GM19438 (cell line): Measurements from ENCODE around the gene RASSF7.

Experiments used
- ATAC-seq: cut with Tn5 transposase; IDR thresholded peaks from one replicate; pipeline ENCODE4 v1.9.1; 2021; ENCODE audit warnings: low read depth; ENCODE audit not compliant: unreplicated experiment

RASSF7 gene

DNA sequence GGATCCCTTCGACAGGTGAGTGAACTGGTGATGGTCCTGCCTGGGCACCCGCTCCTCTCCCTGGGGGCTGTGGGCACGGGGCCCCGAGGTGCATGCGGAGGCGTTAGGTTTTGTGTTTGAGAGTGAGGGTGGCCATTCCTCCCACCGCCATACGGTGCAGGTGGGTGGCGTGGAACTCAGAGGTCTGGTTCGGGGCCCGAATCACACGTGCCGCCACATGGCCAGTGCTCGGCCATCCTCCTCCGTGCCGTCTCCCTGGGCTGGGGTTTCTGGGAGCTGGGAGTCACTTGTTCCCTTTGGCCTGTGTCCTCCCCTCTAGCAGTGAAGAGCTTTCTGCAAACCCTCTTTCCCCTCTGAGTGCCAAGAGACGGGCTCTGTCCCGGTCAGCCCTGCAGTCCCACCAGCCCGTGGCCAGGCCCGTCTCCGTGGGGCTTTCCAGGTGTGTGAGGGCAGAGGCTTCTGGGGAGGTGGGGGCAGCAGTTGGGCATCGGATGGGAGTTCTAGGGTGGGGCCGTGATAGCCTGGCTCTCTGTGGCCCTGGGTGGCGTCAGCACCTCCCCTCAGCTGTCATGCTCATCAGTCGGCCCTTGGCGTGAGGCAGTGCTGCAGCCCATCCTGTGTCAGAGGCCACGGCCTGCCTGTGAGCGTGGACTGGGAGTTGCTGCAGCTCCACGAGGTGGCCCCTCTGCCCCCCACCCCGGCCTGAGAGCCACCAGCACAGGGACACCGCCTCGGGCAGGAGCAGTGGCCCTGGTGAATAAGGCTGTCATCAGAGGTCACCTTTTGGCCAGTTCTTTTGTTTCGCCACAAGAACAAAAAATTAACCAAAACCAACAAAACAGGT is 44.7 kb downstream of the RASSF7 start:
- ATAC-seq: no peak

DNA sequence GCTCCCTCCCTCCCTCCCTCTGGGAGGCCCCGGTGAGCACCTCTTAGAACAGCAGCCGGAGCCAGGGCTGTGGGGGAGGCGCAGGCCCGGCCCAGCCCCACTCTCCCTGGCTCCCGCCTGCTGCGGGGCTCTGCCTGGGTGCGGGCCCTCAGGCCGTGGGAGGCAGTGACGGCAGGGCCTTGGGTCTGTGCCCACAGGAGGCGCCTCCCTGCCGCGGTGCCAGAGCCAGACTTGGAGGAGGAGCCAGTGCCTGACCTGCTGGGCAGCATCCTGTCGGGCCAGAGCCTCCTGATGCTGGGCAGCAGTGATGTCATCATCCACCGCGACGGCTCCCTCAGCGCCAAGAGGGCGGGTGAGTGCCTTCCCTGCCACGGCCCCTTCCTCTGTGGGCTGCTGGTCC is 45.5 kb downstream of the RASSF7 start:
- ATAC-seq: no peak

DNA sequence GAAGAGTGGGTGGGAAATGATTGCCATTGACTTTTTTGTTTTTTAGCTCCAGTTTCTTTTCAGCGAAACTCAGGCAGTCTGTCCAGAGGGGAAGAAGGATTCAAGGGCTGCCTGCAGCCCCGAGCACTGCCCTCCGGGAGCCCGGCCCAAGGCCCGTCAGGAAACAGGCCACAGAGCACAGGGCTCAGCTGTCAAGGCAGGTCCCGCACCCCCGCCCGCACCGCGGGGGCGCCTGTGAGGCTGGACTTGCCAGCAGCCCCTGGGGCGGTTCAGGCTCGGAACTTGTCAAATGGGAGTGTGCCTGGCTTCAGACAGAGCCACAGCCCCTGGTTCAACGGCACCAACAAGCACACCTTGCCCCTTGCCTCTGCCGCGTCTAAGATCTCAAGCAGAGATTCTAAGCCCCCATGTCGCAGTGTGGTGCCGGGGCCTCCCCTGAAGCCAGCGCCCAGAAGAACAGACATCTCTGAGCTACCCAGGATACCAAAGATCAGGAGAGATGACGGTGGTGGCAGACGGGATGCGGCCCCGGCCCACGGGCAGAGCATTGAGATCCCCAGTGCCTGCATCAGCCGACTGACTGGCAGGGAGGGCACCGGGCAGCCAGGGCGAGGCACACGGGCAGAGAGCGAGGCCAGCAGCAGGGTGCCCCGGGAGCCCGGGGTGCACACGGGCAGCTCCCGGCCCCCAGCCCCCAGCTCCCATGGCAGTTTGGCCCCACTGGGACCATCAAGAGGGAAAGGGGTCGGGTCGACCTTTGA is 46.4 kb downstream of the RASSF7 start:
- no peak for ATAC-seq

DNA sequence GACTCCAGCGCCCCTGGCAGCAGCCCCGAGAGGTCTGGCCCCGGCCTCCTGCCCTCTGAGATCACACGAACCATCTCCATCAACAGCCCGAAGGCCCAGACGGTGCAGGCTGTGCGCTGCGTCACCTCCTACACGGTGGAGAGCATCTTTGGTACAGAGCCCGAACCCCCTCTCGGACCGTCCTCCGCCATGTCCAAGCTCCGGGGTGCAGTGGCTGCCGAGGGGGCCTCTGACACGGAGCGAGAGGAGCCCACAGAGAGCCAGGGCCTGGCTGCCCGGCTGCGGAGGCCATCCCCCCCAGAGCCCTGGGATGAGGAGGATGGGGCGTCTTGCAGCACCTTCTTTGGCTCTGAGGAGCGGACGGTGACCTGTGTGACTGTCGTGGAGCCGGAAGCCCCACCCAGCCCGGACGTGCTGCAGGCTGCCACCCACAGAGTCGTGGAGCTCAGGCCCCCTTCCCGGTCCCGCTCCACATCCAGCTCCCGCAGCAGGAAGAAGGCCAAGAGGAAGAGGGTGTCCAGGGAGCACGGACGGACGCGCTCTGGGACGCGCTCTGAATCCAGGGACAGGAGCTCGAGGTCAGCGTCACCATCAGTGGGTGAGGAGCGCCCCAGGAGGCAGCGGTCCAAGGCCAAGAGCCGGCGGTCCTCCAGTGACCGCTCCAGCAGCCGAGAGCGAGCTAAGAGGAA is 47.3 kb downstream of the RASSF7 start:
- ATAC-seq: no peak

DNA sequence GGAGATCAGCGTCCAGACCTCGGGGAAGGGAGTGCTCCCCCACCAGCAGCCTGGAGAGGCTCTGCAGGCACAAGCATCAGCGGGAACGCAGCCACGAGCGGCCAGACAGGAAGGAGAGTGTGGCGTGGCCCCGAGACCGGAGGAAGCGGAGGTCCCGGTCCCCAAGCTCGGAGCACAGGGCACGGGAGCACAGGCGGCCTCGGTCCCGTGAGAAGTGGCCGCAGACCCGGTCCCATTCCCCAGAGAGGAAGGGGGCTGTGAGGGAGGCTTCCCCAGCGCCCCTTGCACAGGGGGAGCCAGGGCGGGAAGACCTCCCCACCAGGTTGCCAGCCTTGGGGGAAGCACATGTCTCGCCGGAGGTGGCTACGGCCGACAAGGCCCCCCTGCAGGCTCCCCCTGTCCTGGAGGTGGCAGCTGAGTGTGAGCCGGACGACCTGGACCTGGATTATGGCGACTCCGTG is 48.1 kb downstream of the RASSF7 start:
- ATAC-seq: no peak

DNA sequence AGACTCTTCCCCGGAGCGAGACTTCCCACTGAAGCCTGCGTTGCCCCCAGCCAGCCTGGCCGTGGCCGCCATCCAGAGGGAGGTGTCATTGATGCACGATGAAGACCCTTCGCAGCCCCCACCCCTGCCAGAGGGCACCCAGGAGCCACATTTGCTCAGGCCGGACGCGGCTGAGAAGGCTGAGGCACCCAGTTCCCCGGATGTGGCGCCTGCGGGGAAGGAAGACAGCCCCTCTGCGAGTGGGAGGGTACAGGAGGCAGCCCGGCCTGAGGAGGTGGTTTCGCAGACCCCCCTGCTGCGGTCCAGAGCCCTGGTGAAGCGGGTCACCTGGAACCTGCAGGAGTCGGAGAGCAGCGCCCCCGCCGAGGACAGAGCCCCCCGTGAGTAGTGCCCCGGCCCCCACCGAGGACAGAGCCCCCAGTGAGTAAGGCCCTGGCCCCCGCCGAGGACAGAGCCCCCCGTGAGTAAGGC is 48.6 kb downstream of the RASSF7 start:
- no peak for ATAC-seq

DNA sequence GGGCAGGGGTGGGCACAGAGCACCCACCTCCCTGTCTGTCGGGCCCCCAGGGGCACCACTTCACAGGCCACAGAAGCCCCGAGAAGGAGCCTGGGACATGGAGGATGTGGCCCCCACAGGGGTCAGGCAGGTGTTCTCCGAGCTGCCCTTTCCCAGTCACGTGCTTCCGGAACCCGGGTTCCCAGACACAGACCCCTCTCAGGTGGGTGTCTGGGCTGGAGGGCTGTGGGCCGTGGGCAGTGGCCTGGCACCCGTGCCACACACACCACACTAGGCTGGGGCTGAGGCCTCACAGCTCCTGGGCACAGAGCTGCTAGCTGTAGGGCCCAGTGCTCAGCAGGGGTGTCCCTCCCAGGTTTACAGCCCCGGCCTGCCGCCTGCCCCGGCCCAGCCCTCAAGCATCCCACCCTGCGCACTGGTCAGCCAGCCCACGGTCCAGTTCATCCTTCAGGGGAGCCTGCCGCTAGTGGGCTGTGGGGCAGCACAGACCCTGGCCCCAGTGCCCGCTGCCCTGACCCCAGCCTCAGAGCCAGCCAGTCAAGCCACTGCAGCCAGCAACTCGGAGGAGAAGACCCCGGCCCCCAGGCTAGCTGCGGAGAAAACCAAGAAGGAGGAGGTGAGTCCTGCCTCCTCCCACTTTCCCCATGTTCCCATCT is 49.5 kb downstream of the RASSF7 start:
- ATAC-seq: no peak

DNA sequence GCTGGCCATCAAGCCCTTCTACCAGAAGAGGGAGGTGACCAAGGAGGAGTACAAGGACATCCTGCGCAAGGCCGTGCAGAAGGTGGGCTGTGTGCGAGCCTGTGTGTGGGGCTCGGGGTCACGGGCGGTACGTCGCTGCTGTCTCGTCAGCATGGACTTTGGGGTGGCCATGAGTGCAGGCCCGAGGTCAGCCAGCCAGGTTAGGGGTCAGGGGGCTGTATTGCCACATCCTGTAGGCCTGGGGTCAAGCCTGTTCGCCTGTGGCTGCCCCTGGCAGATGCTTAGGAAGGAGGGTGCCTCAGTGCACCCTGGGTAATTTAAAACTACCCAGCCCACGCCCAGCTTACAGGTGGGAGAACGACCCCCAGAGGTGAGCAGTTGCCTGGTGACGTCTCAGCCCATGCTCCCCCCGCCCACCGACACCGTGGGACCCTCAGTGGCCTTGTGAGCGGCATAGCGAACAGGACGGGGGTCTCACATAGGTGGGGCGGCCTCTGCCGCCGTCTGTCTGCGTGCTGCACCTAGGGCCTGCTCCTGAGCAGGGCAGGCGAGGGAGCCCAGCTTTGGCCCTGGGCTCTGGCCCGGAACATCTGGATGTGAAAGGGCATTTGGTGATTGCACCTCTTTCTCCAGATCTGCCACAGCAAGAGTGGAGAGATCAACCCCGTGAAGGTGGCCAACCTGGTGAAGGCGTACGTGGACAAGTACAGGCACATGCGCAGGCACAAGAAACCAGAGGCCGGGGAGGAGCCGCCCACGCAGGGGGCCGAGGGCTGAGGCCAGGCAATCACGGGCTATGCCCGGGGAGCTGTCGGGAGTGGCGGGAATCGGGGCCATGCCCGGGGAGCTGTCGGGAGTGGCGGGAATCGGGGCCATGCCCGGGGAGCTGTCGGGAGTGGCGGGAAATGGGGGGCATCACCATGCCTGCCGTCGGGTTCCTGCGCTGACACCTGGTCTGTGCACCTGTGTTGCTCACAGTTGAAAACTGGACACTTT is 50.5 kb downstream of the RASSF7 start:
- no peak for ATAC-seq

DNA sequence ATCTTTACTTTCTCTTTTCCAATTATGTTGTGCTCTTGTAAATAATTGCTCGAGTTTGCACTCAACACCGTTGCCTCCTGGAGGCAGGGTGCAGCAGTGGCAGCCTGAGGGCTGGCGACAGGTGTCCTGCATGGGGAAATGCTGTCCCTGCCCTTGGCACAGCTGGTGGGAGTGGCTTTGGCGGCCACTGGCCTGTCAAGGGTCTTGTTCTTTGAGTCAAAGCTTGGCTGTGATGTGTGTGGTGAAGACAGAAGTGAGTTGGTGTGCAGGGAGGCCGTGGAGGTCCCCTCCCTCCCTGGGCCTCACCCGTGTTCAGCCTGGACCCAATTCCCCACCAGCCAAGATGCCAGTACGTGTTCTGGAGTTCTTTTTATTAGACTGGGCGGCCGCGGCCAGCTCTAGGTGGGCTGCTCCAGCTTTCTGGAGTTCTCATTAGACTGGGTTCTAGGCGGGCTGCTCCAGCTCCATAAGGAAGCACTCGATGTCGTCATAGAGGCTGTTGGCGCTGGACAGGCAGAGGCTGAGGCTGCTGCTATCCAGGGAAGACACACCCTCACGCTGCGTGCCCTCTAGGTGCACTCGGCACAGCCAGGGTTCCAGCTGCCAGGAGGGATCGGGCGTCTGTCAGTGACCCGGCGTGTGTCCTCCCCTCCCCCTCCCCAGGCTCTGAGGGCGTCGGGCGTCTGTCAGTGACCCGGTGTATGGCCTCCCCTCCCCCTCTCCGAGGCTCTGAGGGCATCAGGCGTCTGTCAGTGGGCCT is 51.6 kb downstream of the RASSF7 start:
- no peak for ATAC-seq

DNA sequence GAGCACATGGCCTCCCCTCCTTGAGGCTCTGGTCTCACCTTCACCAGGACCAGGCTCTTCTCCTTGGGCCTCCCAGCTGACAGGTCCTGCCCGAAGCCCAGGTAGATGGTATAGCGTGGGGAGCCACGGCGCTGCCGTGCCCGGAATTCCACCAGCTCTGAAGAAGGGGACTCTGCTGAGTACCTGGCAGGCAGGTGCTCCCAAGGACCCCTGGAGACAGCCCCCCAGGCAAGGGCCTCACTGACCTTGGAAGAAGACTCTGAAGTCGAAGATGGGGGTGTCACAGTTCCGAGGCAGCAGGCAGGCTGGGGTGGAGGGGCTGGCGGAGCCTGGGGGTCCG is 52.2 kb downstream of the RASSF7 start:
- no peak for ATAC-seq

DNA sequence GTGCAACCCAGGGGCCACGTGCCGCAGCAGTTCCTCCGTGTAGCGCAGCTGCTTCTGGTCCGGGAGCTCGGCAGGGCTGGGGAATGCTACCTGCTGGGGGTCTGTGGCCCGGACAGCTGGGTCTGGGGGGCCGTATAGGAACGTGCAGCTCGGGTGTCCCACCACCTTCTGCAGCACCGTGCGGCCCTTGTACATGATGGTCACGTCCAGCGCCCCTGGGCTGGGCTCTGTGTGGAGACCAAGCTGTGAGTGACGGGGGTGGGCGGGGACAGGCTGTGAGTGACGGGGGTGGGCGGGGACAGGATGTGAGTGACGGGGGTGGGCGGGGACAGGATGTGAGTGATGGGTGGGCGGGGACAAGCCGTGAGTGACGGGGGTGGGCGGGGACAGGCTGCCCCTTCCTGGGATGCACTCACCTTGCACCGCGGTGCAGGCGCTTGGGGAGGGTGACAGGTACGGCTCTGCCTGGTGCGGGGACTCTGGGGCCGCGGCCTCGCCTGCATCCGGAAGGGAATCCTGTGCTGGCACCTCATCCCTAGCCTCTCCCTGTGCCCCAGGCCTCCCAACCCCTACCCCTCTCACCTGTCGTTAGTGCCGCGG is 52.7 kb downstream of the RASSF7 start:
- no peak for ATAC-seq
